Gastrocnemius medialis (tissue), 4 donors: Measurements from ENCODE around the gene MBNL2. TPM values are rescaled to one million over a fixed set of nuclear protein-coding genes. Genes with fewer than 3 reads are reported as not detected.

Experiments
- ATAC-seq, 2 donors: fragments of 150-250 bp; one replicate each; pipeline ENCODE4 v1.9.1; 2016
- DNase-seq, 2 donors: peaks; one replicate each; pipeline ENCODE4 v3.0.0-alpha.2; 2019
- H3K27ac ChIP-seq, 4 donors: fragments of 200-600 bp; sonication (generic); 1 replicate in 1 of 4; 2 replicates in 3 of 4; pipeline ENCODE4 v1.5.1; 2016 to 2018; ENCODE audit warnings: mild to moderate bottlenecking in 2 of 4, moderate library complexity in 1 of 4
- H3K27me3 ChIP-seq, 3 donors: fragments of 200-600 bp; sonication (generic) in 2 of 3; 1 replicate in 1 of 3; 2 replicates in 2 of 3; pipeline versions ENCODE4 v1.5.1 to v1.6.0; 2016 to 2019; ENCODE audit warnings: mild to moderate bottlenecking in 1 of 3, moderate library complexity in 1 of 3
- H3K36me3 ChIP-seq, 2 donors: fragments of 200-600 bp; sonication (generic) in 1 of 2; one replicate each; pipeline ENCODE4 v1.5.1; 2017 to 2018
- H3K4me1 ChIP-seq, 2 donors: fragments of 200-600 bp; sonication (generic) in 1 of 2; one replicate each; pipeline ENCODE4 v1.5.1; 2016 to 2017; ENCODE audit warnings: mild to moderate bottlenecking in 2 of 2
- H3K4me3 ChIP-seq, 4 donors: fragments of 200-600 bp; sonication (generic) in 3 of 4; 1 replicate in 1 of 4; 2 replicates in 3 of 4; pipeline ENCODE4 v1.5.1; 2016 to 2019; ENCODE audit warnings: mild to moderate bottlenecking in 2 of 4
- H3K9me3 ChIP-seq, 3 donors: fragments of 200-600 bp; sonication (generic) in 2 of 3; 1 replicate in 1 of 3; 2 replicates in 2 of 3; pipeline ENCODE4 v1.5.1; 2016 to 2019
- CTCF ChIP-seq, 5 experiments: fragments of 450-650 bp in 3 of 5; fragments of 200-600 bp in 2 of 5; sonication (generic) in 2 of 5; IDR thresholded peaks in 4 of 5; conservative IDR thresholded peaks in 1 of 5; 1 replicate in 4 of 5; 2 replicates in 1 of 5; pipeline ENCODE4 v1.5.1; 2016 to 2019; ENCODE audit warnings: antibody characterized with exemption in 5 of 5, mild to moderate bottlenecking in 3 of 5, moderate library complexity in 3 of 5
- POLR2A ChIP-seq, 2 donors: fragments of 450-650 bp; IDR thresholded peaks; one replicate each; pipeline ENCODE4 v1.6.1; 2017; ENCODE audit warnings: antibody characterized with exemption in 2 of 2, mild to moderate bottlenecking in 2 of 2, moderate library complexity in 2 of 2
- in situ Hi-C, 4 donors: fragments of 200-750 bp; cut with MboI; loops; one replicate each; pipeline versions ENCODE4 v1.15.0 to v1.8.0; 2017; ENCODE audit warnings: low sequenced_read_pairs in 4 of 4
- intact Hi-C: fragments of 100-400 bp; cut with DNase I; formaldehyde crosslinking; loops from one replicate; pipeline ENCODE4 v1.15.1; 2023; ENCODE audit warnings: low total_unique reads
- total RNA-seq, 4 donors: library from RNA; depleted of rRNA; stranded (reverse); fragments of >200 nt; gene quantifications; one replicate each; pipeline versions ENCODE4 v1.1.0 to v1.2.3, GENCODE V29; 2016

The MBNL2 gene
- total RNA-seq, 4 donors from 2014 or later, result 47.9 to 92.0 (median 71.3) TPM

GRCh38 chr13:97359181-97360057 is 137.3 kb downstream of the MBNL2 start:
- Histone ChIP-seq H3K36me3 (peaks cover 0 to 30% of the 10 kb centered on the region in 2 donors), H3K27me3 (no peaks in the 10 kb centered on the region), H3K4me1 (peaks cover 18 to 24% of the 10 kb centered on the region in 2 donors), H3K27ac (peak overlapping the region; percentile 32 to 67 (median 56)), H3K4me3 (no peak overlapping the region), H3K9me3 (no peaks in the 10 kb centered on the region)
- peak; percentile 80 to 85 (median 83) for TF ChIP-seq CTCF (IDR thresholded peaks at IDR 0.05 in 4 of 5, conservative IDR thresholded peaks at IDR 0.05 in 1 of 5)
- no peak for TF ChIP-seq POLR2A (IDR thresholded peaks at IDR 0.05)
- in situ Hi-C loops (loop anchor here in 2 of 4 donors (5.0 to 10.0 kb wide), 3 partner anchors 145 to 245 kb away; no protein-coding TSS in a partner anchor), intact Hi-C loops (loop anchor here (2.0 to 5.0 kb wide), 3 partner anchors 137 to 342 kb away; partner anchors contain the start of gene MBNL2)
- ATAC-seq, result peak; percentile 95 to 96
- DNase-seq, result peak in 1 of 2 donors; percentile 54

- in situ Hi-C loops (no loop called here), intact Hi-C loops (no loop called here)
- no peak for ATAC-seq
- H3K27me3 ChIP-seq, result no peaks in the 10 kb centered on the region
- H3K27ac ChIP-seq, result no peak overlapping the region
- TF ChIP-seq CTCF (IDR thresholded peaks at IDR 0.05 in 4 of 5, conservative IDR thresholded peaks at IDR 0.05 in 1 of 5) (no peak), POLR2A (IDR thresholded peaks at IDR 0.05) (no peak)
- no peaks in the 10 kb centered on the region for H3K9me3 ChIP-seq
- H3K36me3 ChIP-seq, result peaks cover 0 to 30% of the 10 kb centered on the region in 2 donors
- no peak overlapping the region for H3K4me3 ChIP-seq
- H3K4me1 ChIP-seq, result peaks cover 7 to 16% of the 10 kb centered on the region in 2 donors
- DNase-seq, result no peak
Measured at GRCh38 chr13:97360610-97361009, 138.5 kb downstream of the MBNL2 start.

- peaks cover 0 to 24% of the 10 kb centered on the region in 2 donors for H3K36me3 ChIP-seq
- intact Hi-C loops (no loop called here), in situ Hi-C loops (no loop called here)
- DNase-seq, result no peak
- H3K27me3 ChIP-seq, result no peaks in the 10 kb centered on the region
- H3K27ac ChIP-seq, result peak overlapping the region in 1 of 4 donors; percentile 2
- H3K4me3 ChIP-seq, result no peak overlapping the region
- no peak for ATAC-seq
- TF ChIP-seq CTCF (IDR thresholded peaks at IDR 0.05 in 4 of 5, conservative IDR thresholded peaks at IDR 0.05 in 1 of 5) (no peak), POLR2A (IDR thresholded peaks at IDR 0.05) (no peak)
- peaks cover 4 to 21% of the 10 kb centered on the region in 2 donors for H3K4me1 ChIP-seq
- no peaks in the 10 kb centered on the region for H3K9me3 ChIP-seq
Measured at GRCh38 chr13:97364031-97364430, 141.9 kb downstream of the MBNL2 start.

GRCh38 chr13:97364827-97365226 is 142.7 kb downstream of the MBNL2 start:
- no peak overlapping the region for H3K27ac ChIP-seq
- intact Hi-C loops (no loop called here), in situ Hi-C loops (no loop called here)
- no peaks in the 10 kb centered on the region for H3K9me3 ChIP-seq
- no peaks in the 10 kb centered on the region for H3K27me3 ChIP-seq
- ATAC-seq, result no peak
- no peak overlapping the region for H3K4me3 ChIP-seq
- peaks cover 0 to 22% of the 10 kb centered on the region in 2 donors for H3K4me1 ChIP-seq
- H3K36me3 ChIP-seq, result peaks cover 0 to 24% of the 10 kb centered on the region in 2 donors
- DNase-seq, result no peak
- TF ChIP-seq CTCF (IDR thresholded peaks at IDR 0.05 in 4 of 5, conservative IDR thresholded peaks at IDR 0.05 in 1 of 5) (no peak), POLR2A (IDR thresholded peaks at IDR 0.05) (no peak)
